ENCODE measurements around the gene UPF3A.
A peak's percentile ranks its signal among the peaks of the same experiment; 100 is the strongest.
"Not testable (repeated sequence)": the region's sequence is repeated elsewhere in the genome, so short reads cannot be mapped to it uniquely, and the experiment has no call there.

Gene UPF3A

DNA sequence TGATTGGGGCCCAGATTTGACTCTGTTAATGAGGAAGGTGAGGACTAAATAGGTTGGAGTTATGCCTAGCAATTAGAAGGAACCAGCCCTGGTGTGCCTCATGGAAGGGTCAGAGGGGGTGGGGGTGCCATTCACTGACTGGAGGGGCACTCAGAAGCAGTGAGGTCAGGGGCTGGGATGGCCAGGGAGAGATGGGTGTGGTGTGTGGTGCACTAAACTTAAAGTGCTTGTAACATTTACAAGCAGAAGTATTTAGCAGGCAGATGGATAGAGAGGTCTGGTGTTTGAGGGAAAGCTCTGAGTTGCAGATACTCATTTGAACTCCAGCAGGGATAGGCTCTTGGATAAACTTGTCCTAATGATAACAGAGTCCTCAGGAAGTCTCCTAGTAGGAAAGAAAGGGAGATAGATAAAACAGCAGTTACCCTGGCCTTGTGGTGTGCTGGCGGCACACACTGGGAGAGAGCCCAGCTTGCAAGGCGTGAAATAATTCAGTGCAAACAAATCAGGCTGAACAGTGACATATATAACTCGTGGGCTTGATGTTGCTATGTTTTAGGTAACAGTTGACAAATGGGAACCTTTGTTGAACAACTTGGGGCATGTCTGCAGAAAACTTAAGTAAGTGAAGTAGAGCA lies 20.0 kb upstream of the UPF3A start:
- Histone ChIP-seq H3K9ac (ENCODE audit: low read depth in 1 of 2, low read length in 2 of 2) (no peak overlapping the region), H3K4me3 (ENCODE audit: low read length in 2 of 2) (no peak overlapping the region), H3K4me1 (ENCODE audit: control insufficient read depth in 2 of 2, insufficient read depth in 2 of 2, low read length in 2 of 2) (peaks cover 4 to 30% of the 10 kb centered on the region in 2 donors), H3K9me3 (ENCODE audit: control insufficient read depth in 2 of 2, low read length in 2 of 2) (no peaks in the 10 kb centered on the region), H3K36me3 (ENCODE audit: control insufficient read depth in 2 of 2, insufficient read depth in 2 of 2, low read length in 2 of 2) (peaks cover 56 to 72% of the 10 kb centered on the region in 2 donors), H3K27ac (ENCODE audit: low read depth in 2 of 2, low read length in 2 of 2) (peak overlapping the region in 1 of 2 donors; percentile 25), H3K27me3 (ENCODE audit: control insufficient read depth in 2 of 2, insufficient read depth in 2 of 2, low read length in 2 of 2) (no peaks in the 10 kb centered on the region)

DNA sequence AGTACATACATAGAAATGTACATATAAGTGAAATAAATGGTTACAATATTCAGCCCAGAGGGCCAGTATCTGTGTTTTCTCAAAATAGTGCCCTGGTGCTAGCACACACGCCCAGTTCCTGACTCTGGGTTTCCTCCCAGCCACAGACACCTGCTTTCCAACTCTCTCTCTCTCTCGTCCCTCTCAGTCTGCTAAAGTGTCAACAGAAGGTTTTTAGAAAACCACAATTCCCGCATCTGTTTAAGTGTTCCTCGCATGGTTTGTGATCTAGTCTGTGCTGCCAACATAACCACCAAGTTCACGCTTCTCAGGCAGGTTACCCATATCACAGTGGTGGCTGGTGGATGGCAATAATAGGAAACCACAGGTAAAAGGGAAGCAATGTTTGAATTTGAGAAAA lies 17.8 kb upstream of the UPF3A start:
- Histone ChIP-seq H3K27ac (ENCODE audit: low read depth in 2 of 2, low read length in 2 of 2) (no peak overlapping the region), H3K27me3 (ENCODE audit: control insufficient read depth in 2 of 2, insufficient read depth in 2 of 2, low read length in 2 of 2) (no peaks in the 10 kb centered on the region), H3K9ac (ENCODE audit: low read depth in 1 of 2, low read length in 2 of 2) (no peak overlapping the region), H3K36me3 (ENCODE audit: control insufficient read depth in 2 of 2, insufficient read depth in 2 of 2, low read length in 2 of 2) (peaks cover 53 to 78% of the 10 kb centered on the region in 2 donors), H3K4me1 (ENCODE audit: control insufficient read depth in 2 of 2, insufficient read depth in 2 of 2, low read length in 2 of 2) (peaks cover 4 to 24% of the 10 kb centered on the region in 2 donors), H3K4me3 (ENCODE audit: low read length in 2 of 2) (no peak overlapping the region), H3K9me3 (ENCODE audit: control insufficient read depth in 2 of 2, low read length in 2 of 2) (no peaks in the 10 kb centered on the region)

DNA sequence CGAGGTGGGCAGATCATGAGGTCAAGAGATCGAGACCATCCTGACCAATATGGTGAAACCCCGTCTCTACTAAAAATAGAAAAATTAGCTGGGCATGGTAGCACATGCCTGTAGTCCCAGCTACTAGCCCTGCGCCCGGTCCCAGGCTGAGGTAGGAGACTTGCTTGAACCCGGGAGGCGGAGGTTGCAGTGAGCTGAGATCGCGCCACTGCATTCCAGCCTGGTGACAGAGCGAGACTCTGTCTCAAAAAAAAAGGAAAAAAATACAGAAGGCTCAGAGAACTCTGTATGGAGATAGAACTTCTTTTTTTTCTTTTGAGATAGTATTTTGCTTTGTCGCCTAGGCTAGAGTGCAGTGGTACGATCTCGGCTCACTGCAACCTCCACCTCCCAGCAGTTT lies 17.1 kb upstream of the UPF3A start:
- H3K4me3 ChIP-seq (ENCODE audit: low read length in 2 of 2); H3K27ac ChIP-seq (ENCODE audit: low read depth in 2 of 2, low read length in 2 of 2); H3K9me3 ChIP-seq (ENCODE audit: control insufficient read depth in 2 of 2, low read length in 2 of 2); H3K9ac ChIP-seq (ENCODE audit: low read depth in 1 of 2, low read length in 2 of 2); H3K27me3 ChIP-seq (ENCODE audit: control insufficient read depth in 2 of 2, insufficient read depth in 2 of 2, low read length in 2 of 2): not testable (repeated sequence)
- Histone ChIP-seq H3K36me3 (ENCODE audit: control insufficient read depth in 2 of 2, insufficient read depth in 2 of 2, low read length in 2 of 2) (peaks cover 57 to 79% of the 10 kb centered on the region in 2 donors), H3K4me1 (ENCODE audit: control insufficient read depth in 2 of 2, insufficient read depth in 2 of 2, low read length in 2 of 2) (peaks cover 6 to 24% of the 10 kb centered on the region in 2 donors)

DNA sequence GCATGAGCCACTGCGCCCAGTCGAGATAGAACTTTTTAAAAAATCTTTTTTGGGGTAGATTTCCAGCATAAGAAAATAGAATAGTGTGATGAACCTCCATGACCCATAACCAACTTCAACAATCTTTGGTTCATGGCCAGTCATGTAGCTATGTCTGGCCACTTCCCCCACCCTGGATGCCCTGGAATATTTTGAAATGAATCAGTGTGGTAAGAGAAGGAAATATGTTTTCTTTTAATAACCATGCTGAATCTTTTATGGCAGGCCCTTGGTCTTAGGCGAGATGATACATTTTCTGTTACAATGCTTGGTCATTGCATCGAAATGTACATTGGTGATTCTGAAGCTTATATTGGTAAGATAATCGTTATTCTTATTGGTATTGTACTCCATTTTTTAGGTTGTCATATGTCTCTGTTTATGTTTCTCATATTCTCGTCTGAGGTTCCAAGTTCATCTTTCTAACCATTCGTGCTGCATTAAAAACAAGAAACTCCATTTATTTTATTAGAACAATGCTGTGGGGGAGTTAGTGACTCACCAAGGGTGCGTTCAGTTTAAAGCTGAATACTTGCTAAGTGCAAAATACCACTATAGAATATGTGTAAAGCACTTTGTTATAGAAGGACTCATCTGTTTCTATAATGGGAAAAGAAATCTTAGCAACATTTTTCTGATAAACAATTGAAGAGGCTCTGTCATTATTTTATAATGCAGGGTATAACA lies 16.4 kb upstream of the UPF3A start:
- Histone ChIP-seq H3K27ac (ENCODE audit: low read depth in 2 of 2, low read length in 2 of 2) (no peak overlapping the region), H3K4me3 (ENCODE audit: low read length in 2 of 2) (no peak overlapping the region), H3K9me3 (ENCODE audit: control insufficient read depth in 2 of 2, low read length in 2 of 2) (no peaks in the 10 kb centered on the region), H3K36me3 (ENCODE audit: control insufficient read depth in 2 of 2, insufficient read depth in 2 of 2, low read length in 2 of 2) (peaks cover 53 to 76% of the 10 kb centered on the region in 2 donors), H3K4me1 (ENCODE audit: control insufficient read depth in 2 of 2, insufficient read depth in 2 of 2, low read length in 2 of 2) (peaks cover 6 to 17% of the 10 kb centered on the region in 2 donors), H3K27me3 (ENCODE audit: control insufficient read depth in 2 of 2, insufficient read depth in 2 of 2, low read length in 2 of 2) (no peaks in the 10 kb centered on the region), H3K9ac (ENCODE audit: low read depth in 1 of 2, low read length in 2 of 2) (no peak overlapping the region)

DNA sequence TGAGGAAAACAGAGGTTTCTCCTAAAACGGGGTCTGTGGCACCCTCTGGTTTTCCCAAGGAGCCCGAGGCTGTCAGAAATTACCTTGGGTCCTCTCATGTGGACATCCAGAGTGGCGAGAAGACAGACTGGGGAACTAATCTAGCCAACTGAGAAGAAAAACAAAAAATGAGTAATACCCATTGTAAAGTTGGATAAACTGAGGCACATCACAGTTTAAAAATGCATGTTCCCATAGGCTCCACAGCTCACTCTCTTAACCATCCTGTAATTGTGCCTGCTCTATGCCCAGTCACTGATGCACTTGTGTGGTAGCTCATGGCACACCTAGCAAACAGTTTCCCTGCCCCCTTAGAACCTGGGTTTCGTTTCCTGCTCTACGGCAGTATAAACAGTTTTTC lies 15.2 kb upstream of the UPF3A start:
- no peaks in the 10 kb centered on the region for H3K9me3 ChIP-seq (ENCODE audit: control insufficient read depth in 2 of 2, low read length in 2 of 2)
- no peak overlapping the region for H3K27ac ChIP-seq (ENCODE audit: low read depth in 2 of 2, low read length in 2 of 2)
- H3K27me3 ChIP-seq (ENCODE audit: control insufficient read depth in 2 of 2, insufficient read depth in 2 of 2, low read length in 2 of 2): no peaks in the 10 kb centered on the region
- H3K36me3 ChIP-seq (ENCODE audit: control insufficient read depth in 2 of 2, insufficient read depth in 2 of 2, low read length in 2 of 2): peaks cover 52 to 70% of the 10 kb centered on the region in 2 donors
- H3K4me1 ChIP-seq (ENCODE audit: control insufficient read depth in 2 of 2, insufficient read depth in 2 of 2, low read length in 2 of 2): peaks cover 6 to 7% of the 10 kb centered on the region in 2 donors
- H3K9ac ChIP-seq (ENCODE audit: low read depth in 1 of 2, low read length in 2 of 2): no peak overlapping the region
- H3K4me3 ChIP-seq (ENCODE audit: low read length in 2 of 2): no peak overlapping the region

DNA sequence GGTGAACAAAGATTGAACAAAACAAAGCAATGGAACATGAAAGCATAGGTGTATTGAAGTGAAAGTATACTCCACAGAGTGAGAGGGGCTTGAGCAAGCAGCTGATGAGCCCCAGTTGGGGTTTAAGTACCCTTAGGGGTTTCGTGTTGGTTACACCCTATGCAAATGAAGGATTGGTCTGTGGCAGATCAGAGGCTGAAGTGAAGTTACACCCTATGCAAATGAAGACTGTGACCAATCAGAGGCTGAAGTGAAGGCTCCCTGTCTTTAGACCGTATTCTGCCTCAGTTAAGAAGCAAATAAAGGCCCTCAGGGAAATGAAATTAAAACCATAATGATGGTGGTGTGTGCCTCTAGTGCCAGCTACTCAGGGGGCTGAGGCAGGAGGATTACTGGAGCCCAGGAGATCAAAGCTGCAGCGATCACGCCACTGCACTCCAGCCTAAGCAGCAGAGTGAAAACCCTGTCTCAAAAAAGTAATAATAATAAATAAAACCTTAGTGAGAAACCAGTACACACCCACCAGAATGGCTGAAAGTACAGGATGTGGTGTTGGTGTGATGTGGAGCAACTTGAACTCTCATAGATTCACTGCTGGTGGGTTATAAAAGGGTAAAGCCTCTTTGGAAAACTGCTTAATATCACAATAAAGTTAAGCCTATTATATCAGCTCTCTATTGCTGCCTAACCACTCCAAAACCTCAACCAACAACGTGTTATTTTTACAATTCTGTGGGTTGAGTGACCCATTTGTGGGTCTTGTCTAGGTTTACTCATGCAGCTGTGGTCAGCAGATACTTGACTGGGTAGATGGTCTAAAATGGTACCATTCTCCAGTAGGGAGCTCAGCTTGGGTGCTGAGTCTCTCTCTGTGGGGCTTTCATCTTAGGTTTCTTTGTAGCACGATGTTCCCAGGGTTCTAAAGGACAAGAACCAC lies 12.8 kb upstream of the UPF3A start:
- Histone ChIP-seq H3K9ac (ENCODE audit: low read depth in 1 of 2, low read length in 2 of 2) (no peak overlapping the region), H3K36me3 (ENCODE audit: control insufficient read depth in 2 of 2, insufficient read depth in 2 of 2, low read length in 2 of 2) (peaks cover 52 to 63% of the 10 kb centered on the region in 2 donors), H3K27me3 (ENCODE audit: control insufficient read depth in 2 of 2, insufficient read depth in 2 of 2, low read length in 2 of 2) (no peaks in the 10 kb centered on the region), H3K4me3 (ENCODE audit: low read length in 2 of 2) (no peak overlapping the region), H3K9me3 (ENCODE audit: control insufficient read depth in 2 of 2, low read length in 2 of 2) (no peaks in the 10 kb centered on the region), H3K27ac (ENCODE audit: low read depth in 2 of 2, low read length in 2 of 2) (no peak overlapping the region), H3K4me1 (ENCODE audit: control insufficient read depth in 2 of 2, insufficient read depth in 2 of 2, low read length in 2 of 2) (peaks cover 0 to 2% of the 10 kb centered on the region in 2 donors)

DNA sequence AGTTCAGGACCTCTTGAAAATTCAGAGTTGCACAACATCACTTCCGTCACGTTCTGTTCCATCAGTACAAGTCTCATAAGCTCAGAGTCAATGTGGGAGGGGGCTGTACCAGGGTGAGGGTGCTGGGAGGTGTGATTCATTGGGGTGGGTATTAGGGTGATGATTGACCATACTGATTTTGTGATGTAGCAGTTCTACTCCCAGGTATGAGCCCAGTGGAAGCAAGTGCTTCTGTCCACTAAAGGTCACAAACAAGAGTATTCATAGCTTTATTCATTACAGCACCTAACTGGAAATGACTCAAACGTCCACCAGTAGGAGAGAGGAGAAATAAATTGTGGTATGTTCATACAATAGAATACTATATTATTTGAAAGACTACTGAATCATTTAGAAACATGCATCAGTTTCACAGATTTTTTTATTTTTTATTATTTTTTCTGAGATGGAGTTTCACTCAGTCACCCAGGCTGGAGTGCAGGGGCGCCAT lies 12.1 kb upstream of the UPF3A start:
- no peak overlapping the region for H3K27ac ChIP-seq (ENCODE audit: low read depth in 2 of 2, low read length in 2 of 2)

DNA sequence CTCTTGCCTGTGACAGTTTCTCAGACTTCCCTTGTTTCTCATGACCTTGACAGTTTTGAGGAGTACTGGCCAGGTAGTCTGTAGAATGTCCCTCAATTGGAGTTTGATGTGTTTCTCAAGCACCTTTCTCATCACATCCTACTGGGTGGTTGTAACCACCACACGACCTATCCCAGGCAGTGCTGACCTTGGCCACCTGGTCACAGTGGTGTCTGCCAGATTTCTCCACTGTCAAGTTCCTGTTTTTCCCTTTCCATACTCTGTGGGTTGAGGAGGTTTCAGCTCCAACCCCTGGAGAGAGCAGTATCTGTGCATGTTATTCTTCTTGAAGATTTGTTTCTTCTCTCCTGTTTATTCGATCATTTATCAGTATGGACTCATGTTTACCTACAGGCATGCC lies 8.4 kb upstream of the UPF3A start:
- Histone ChIP-seq H3K9me3 (ENCODE audit: control insufficient read depth in 2 of 2, low read length in 2 of 2) (no peaks in the 10 kb centered on the region), H3K27ac (ENCODE audit: low read depth in 2 of 2, low read length in 2 of 2) (no peak overlapping the region), H3K36me3 (ENCODE audit: control insufficient read depth in 2 of 2, insufficient read depth in 2 of 2, low read length in 2 of 2) (peaks cover 35 to 56% of the 10 kb centered on the region in 2 donors), H3K9ac (ENCODE audit: low read depth in 1 of 2, low read length in 2 of 2) (no peak overlapping the region), H3K4me1 (ENCODE audit: control insufficient read depth in 2 of 2, insufficient read depth in 2 of 2, low read length in 2 of 2) (peaks cover 0 to 2% of the 10 kb centered on the region in 2 donors), H3K27me3 (ENCODE audit: control insufficient read depth in 2 of 2, insufficient read depth in 2 of 2, low read length in 2 of 2) (no peaks in the 10 kb centered on the region), H3K4me3 (ENCODE audit: low read length in 2 of 2) (no peak overlapping the region)

More for the DNA sequence above, 12.1 kb upstream of the UPF3A start:
- Histone ChIP-seq H3K9ac (ENCODE audit: low read depth in 1 of 2, low read length in 2 of 2) (no peak overlapping the region), H3K36me3 (ENCODE audit: control insufficient read depth in 2 of 2, insufficient read depth in 2 of 2, low read length in 2 of 2) (peaks cover 46 to 62% of the 10 kb centered on the region in 2 donors), H3K4me3 (ENCODE audit: low read length in 2 of 2) (no peak overlapping the region), H3K9me3 (ENCODE audit: control insufficient read depth in 2 of 2, low read length in 2 of 2) (no peaks in the 10 kb centered on the region), H3K4me1 (ENCODE audit: control insufficient read depth in 2 of 2, insufficient read depth in 2 of 2, low read length in 2 of 2) (peaks cover 0 to 2% of the 10 kb centered on the region in 2 donors), H3K27me3 (ENCODE audit: control insufficient read depth in 2 of 2, insufficient read depth in 2 of 2, low read length in 2 of 2) (no peaks in the 10 kb centered on the region)

DNA sequence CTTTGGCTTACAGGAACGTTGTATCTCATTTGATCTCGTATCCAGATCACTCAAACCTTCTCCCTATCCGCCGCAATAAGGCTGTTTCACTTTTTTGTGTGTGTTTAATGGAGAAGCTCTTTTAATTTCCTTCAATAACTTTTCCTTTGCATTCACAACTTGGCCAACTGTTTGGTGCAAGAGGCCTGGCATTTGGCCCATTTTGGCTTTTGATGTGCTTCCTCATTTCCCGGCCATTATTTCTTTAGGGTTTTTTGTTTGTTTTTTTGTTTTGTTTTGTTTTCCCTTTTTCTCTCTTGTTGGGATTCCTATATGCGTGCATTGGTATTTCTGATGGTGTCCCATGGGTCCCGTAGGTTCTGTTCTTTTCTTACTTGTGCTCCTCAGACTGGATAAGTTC lies 6.1 kb upstream of the UPF3A start:
- Histone ChIP-seq H3K4me3 (ENCODE audit: low read length in 2 of 2) (no peak overlapping the region), H3K36me3 (ENCODE audit: control insufficient read depth in 2 of 2, insufficient read depth in 2 of 2, low read length in 2 of 2) (peaks cover 22 to 36% of the 10 kb centered on the region in 2 donors), H3K27ac (ENCODE audit: low read depth in 2 of 2, low read length in 2 of 2) (no peak overlapping the region)

More for the DNA sequence above, 6.1 kb upstream of the UPF3A start:
- no peaks in the 10 kb centered on the region for H3K27me3 ChIP-seq (ENCODE audit: control insufficient read depth in 2 of 2, insufficient read depth in 2 of 2, low read length in 2 of 2)
- H3K4me1 ChIP-seq (ENCODE audit: control insufficient read depth in 2 of 2, insufficient read depth in 2 of 2, low read length in 2 of 2): peaks cover 0 to 3% of the 10 kb centered on the region in 2 donors
- H3K9me3 ChIP-seq (ENCODE audit: control insufficient read depth in 2 of 2, low read length in 2 of 2): no peaks in the 10 kb centered on the region
- no peak overlapping the region for H3K9ac ChIP-seq (ENCODE audit: low read depth in 1 of 2, low read length in 2 of 2)
